GM23338 (cell line): ENCODE results near the gene WDR19.

Experiments used
- CREB1 ChIP-seq: fragments of 250-450 bp; sonication (Bioruptor Pico); IDR thresholded peaks from 2 replicates; pipeline ENCODE4 v1.5.0; 2020; ENCODE audit warnings: low read depth, mild to moderate bottlenecking, moderate library complexity
- CTCF ChIP-seq, 2 experiments: fragments of 200-600 bp in 1 of 2; sonication (generic) in 1 of 2; conservative IDR thresholded peaks; 2 replicates each; pipeline versions ENCODE4 v1.5.1 to v1.6.1; 2016 to 2017; ENCODE audit warnings: antibody characterized with exemption in 2 of 2, low read depth in 2 of 2, mild to moderate bottlenecking in 2 of 2, moderate library complexity in 1 of 2
- EZH2 ChIP-seq: fragments of 200-600 bp; sonication (generic); IDR thresholded peaks from one replicate; pipeline ENCODE4 v1.8.0; 2017; ENCODE audit warnings: antibody characterized with exemption, mild to moderate bottlenecking, low read depth; ENCODE audit not compliant: unreplicated experiment
- EZH2phosphoT487 ChIP-seq: fragments of 200-600 bp; sonication (generic); IDR thresholded peaks from one replicate; pipeline ENCODE4 v1.8.1; 2018; ENCODE audit warnings: antibody characterized with exemption; ENCODE audit not compliant: unreplicated experiment
- JUNB ChIP-seq: IDR thresholded peaks from one replicate; pipeline ENCODE4 v1.6.1; 2016; ENCODE audit warnings: antibody characterized with exemption; ENCODE audit not compliant: unreplicated experiment
- NANOG ChIP-seq: IDR thresholded peaks from 2 replicates; pipeline ENCODE4 v1.6.1; 2016; ENCODE audit warnings: antibody characterized with exemption, borderline replicate concordance
- POLR2AphosphoS5 ChIP-seq: IDR thresholded peaks from 2 replicates; pipeline ENCODE4 v1.6.1; 2016; ENCODE audit warnings: antibody characterized with exemption, low read depth
- ZNF331 ChIP-seq: fragments of 250-450 bp; sonication (Bioruptor Pico); IDR thresholded peaks from 2 replicates; pipeline ENCODE4 v1.5.0; 2020; ENCODE audit warnings: low read depth, mild to moderate bottlenecking, moderate library complexity
- TF ChIP-seq, protein P1 (sequence below): IDR thresholded peaks from one replicate; pipeline ENCODE4 v1.6.1; 2018; ENCODE audit warnings: antibody characterized with exemption; ENCODE audit not compliant: unreplicated experiment

DNA sequence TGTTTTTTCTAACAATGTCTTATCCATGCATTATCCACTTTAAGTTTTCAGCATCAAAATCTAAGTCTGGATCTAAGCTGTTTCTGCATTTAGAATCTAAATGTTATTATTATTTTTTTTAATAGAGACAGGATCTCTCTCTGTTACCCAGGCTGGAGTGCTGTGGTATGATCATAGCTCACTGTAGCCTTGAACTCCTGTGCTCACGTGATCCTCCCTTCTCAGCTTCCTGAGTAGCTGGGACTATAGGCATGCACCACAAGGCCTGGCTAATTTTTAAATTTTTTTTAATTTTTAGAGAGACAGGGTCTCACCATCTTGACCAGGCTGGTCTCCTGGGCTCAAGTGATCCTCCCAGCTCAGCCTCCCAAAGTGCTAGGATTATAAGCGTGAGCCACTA lies 52.7 kb downstream of the WDR19 start:
- TF ChIP-seq, protein P1, sequence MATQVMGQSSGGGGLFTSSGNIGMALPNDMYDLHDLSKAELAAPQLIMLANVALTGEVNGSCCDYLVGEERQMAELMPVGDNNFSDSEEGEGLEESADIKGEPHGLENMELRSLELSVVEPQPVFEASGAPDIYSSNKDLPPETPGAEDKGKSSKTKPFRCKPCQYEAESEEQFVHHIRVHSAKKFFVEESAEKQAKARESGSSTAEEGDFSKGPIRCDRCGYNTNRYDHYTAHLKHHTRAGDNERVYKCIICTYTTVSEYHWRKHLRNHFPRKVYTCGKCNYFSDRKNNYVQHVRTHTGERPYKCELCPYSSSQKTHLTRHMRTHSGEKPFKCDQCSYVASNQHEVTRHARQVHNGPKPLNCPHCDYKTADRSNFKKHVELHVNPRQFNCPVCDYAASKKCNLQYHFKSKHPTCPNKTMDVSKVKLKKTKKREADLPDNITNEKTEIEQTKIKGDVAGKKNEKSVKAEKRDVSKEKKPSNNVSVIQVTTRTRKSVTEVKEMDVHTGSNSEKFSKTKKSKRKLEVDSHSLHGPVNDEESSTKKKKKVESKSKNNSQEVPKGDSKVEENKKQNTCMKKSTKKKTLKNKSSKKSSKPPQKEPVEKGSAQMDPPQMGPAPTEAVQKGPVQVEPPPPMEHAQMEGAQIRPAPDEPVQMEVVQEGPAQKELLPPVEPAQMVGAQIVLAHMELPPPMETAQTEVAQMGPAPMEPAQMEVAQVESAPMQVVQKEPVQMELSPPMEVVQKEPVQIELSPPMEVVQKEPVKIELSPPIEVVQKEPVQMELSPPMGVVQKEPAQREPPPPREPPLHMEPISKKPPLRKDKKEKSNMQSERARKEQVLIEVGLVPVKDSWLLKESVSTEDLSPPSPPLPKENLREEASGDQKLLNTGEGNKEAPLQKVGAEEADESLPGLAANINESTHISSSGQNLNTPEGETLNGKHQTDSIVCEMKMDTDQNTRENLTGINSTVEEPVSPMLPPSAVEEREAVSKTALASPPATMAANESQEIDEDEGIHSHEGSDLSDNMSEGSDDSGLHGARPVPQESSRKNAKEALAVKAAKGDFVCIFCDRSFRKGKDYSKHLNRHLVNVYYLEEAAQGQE = no peak
- TF ChIP-seq CTCF (conservative IDR thresholded peaks at IDR 0.05; ENCODE audit: low read depth in 2 of 2) (no peak), EZH2 (no peak), POLR2AphosphoS5 (no peak), EZH2phosphoT487 (no peak), JUNB (no peak), CREB1 (CRISPR knock-in tag) (no peak), NANOG (no peak), ZNF331 (CRISPR knock-in tag) (no peak)
